HG03575 (cell line): ENCODE measurements around the gene MALSU1.
"Not testable (repeated sequence)": the region's sequence is repeated elsewhere in the genome, so short reads cannot be mapped to it uniquely, and the experiment has no call there.

Experiments
- ATAC-seq: cut with Tn5 transposase; IDR thresholded peaks from one replicate; pipeline ENCODE4 v1.9.1; 2021; ENCODE audit not compliant: unreplicated experiment, insufficient number of reproducible peaks, low FRiP score; ENCODE audit errors: extremely low read depth

MALSU1 gene

GRCh38 chr7:23284871-23285270 lies 14.3 kb upstream of the MALSU1 start:
- ATAC-seq, result no peak

DNA sequence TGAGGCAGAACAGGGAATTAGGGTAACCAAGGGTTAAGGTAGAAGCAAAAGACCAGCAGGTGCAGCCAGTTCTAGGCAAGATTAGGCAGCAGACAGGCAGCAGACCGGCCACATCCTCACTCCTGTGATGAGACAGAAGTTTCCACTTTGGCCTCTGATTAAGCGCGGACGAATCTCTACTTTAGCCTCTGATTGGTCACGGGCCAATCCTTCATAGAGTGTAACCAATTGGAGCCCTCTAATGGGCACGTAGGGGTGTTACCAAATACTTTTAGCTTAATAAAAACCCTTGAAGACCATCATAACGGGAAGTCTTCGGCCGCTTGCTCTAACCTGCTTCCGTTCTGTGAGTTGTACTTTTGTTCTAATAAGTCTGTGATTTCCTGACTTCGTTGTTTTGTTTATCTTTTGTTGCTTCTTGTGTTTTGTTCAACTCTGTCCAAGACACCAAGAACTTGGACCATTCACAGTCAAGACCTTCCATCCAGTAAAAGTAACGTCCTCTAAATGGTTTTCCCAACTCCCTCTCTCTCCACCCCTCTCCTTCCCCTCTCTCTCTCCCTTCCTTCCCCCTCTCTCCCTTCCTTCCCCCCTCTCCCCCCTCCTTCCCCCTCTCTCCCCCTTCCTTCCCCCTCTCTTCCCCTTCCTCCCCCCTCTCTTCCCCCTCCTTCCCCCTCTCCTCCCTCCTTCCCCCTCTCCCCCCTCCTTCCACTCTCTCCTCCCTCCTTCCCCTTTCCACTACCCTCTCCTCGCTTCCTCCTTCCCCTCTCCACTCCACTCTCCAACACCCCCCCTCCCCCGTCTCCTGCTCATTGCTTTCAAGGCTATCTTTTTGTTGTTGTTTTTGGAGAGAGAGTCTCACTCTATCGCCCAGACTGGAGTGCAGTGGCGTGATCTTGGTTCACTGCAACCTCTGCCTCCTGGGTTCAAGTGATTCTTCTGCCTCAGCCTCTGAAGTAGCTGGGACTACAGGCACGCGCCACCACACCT lies 13.2 kb upstream of the MALSU1 start:
- no peak for ATAC-seq

- ATAC-seq, result no peak
These were observed 11.5 kb upstream of the MALSU1 start for GRCh38 chr7:23287612-23288011.

DNA sequence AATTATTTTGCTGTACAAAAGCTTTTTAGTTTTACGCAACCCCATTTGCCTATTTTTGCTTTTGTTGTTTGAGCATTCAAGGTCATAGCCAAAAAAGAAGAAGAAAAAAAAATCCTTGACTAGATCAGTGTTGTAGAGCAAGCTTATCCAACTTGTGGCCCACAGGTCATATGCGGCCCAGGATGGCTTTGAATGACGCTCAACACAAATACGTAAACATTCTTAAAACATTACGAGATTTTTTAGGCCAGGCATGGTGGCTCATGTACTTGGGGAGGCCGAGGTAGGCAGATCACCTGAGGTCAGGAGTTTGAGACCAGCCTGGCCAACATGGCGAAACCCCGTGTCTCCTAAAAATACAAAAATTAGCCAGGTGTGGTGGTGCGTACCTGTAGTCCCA lies 8.1 kb upstream of the MALSU1 start:
- ATAC-seq, result no peak

- ATAC-seq, result no peak
These were observed 7.1 kb upstream of the MALSU1 start for GRCh38 chr7:23291957-23292560.

DNA sequence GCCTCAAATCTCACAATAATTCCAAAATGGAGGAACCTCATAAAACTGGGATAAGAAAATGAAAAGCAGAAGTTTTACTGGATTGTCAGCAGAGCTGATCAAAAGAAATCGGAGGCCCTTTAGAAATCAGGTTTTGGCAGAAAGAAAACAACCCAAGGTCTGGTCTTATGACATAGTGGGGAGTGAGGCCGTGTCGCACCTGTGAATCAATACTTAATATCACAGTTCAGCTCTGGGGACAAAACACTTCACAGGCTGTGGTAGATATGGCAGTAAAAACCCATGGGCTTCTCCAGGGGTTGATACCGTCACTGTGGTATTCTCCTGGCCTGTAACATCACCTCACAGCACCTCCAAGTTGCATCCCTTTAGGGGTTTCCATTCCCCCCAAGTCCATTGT lies 6.5 kb upstream of the MALSU1 start:
- no peak for ATAC-seq

GRCh38 chr7:23293500-23294073 lies 5.6 kb upstream of the MALSU1 start:
- no peak for ATAC-seq

- ATAC-seq, result no peak
These were observed 4.4 kb upstream of the MALSU1 start for GRCh38 chr7:23294549-23295400.

- ATAC-seq, result no peak
These were observed 3.8 kb upstream of the MALSU1 start for GRCh38 chr7:23295401-23295697.

DNA sequence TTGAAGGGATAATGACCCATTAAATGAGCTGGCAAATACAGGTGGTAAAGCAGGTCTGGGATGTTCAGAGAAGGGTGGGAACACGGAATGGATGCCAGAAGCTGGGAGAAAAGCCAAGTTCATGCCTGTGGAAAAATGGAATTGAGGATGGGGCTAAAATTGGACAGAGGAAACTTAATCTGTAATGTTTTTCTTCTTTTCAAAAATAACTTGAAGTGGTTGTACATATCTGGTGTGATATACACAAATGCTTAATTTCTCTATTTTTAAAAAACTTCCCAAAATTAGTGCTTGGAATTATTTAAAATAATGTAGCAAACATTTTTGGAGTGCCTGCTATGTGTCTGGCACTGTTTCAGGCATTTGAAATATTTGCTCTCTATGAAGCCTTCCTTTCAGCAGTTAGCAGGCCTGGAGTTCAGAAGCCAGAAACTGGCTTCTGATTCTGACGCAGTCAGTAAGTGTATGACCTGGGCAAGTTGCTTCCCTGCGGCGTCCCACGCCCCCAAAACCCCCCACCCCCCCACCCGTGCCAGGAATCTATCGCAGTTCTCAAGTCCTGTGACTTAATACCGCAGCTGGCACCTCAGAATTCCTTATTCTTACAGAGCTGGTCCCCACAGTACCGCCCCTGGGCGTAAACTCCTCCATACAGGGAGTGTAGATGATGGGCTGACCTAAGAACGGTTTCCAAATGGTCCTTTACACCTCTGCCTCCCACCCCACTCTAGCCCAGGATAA lies 828 bp upstream of the MALSU1 start:
- no peak for ATAC-seq

DNA sequence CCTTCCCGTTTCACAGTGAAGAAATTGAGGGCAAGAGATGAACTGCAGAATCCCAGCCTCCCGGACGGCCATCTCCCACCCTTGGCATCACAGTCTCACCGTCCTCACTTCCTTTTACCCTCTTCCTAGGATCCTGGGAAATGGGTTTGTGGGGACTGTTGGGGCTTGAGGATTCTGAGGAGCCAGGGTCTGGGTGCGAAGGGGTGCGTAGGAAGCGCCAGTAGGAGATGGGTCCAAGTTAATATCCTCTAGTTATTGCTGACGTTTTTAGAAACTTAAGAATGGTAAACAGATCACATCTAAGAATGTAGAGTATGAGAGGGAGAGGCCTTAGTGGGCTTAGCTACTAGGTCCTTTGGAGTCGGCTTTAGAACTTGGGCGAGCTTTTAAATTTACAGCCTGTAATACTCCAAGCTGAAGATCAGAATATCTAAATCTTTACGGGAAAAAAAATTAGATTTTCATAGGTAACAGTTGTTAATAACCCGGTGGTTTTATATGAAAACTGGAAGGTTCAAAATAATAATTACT lies 696 bp downstream of the MALSU1 start:
- ATAC-seq, result no peak

DNA sequence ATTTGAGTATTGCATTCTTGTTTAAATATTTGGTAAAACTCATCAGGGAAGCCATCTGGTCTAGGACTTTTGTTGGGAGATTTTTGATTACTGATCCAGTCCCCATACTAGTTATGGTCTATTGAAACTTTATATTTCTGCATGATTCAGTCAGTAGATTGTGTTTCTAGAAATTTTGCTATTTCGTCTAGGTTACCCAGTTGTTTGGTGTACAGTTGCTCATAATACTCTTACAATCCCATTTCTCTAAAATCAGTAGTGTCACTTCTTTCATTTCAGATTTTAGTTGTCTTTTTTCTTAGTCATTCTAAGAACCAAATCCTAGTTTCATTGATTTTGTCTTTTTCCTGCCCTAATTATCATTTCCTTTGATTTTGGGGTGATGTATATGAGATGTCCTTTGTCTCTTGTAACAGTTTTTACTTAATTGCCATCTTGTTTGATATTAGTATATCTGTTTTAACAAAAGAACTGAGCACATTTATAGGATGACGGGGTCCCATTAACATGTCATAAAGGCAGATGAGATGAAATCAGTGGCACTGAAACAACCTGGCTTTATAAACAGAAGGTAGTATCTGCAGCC lies 7.9 kb downstream of the MALSU1 start:
- no peak for ATAC-seq

DNA sequence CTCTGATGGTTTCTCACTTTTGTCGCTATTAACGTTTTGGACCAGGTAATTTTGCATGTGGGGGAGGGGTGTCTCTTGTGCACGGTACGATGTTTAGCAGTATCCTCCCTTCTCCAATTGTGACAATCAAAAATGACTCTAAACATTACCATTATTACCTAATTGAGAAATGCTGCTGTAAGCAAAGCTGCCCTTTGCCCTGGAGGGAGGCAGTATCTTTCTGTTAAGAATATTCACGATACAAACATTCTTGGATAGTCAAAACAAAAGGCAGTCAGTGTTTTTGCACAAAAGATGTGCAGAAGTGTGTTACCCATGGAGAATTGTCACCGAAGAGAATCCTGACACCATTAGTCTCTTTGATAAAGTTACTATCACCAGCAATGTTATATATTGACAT lies 9.6 kb downstream of the MALSU1 start:
- ATAC-seq, result no peak

GRCh38 chr7:23312141-23312540 lies 13.0 kb downstream of the MALSU1 start:
- not testable (repeated sequence) for ATAC-seq

DNA sequence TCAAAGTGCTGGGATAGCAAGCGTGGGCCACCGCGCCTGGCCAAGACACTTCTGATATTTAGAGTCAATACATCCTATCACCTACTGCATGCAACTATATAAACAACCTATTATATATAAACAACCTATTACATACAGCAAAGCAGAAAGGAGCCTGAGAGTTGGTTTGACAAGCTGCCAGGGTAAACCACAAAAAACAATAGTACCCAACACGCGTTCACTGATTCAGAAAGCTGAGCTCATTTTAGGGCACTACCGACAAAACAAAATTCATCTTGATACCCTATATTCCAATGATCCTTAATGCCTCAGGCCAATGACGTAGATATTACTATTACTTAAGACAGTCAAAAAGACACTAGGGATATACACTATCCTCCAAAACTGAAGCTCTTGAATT lies 16.2 kb downstream of the MALSU1 start:
- ATAC-seq, result no peak

DNA sequence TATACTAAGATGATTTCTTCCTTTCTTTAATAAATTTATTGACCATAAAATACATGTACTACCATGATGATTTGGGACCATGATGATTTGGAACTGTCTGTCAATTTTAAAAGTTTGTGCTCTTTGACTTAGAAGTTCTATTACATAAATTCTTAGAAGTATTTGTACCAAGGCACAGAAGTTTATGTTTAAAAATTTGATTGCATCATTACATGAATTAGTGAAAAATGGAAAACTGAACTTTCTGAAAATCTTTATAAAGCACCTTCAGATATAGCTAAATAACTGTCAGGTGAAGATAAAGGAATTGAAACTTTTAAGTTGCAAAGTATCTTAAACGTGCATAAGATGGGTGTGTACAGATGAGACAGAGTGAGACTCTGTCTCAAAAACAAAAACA lies 32.0 kb downstream of the MALSU1 start:
- no peak for ATAC-seq

DNA sequence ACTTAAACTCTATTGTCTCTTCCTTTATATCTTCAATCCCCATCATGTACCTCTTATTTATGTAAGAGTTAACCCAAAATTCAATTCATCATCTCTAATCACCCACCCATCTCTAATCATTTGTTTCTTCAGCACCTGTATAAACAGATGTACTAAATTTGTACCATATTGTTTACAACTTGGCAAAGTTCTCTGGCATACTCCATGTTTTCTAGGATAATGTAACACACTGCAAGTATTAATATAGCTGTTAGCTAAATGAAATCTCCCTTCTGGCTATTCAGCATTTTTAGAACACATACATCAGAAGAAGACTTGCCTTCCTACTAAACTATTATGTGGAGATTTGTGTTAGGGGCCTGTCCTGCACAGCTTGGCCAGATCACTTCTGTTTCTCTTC lies 33.1 kb downstream of the MALSU1 start:
- ATAC-seq, result no peak

GRCh38 chr7:23332910-23333612 lies 33.9 kb downstream of the MALSU1 start:
- ATAC-seq, result no peak
